Neural crest cell (in vitro differentiated cells): ENCODE results near the gene RNF150. TPM values are rescaled to one million over a fixed set of nuclear protein-coding genes. Genes with fewer than 3 reads are reported as not detected.

ENCODE experiments used
- DNase-seq: peaks from one replicate; pipeline ENCODE4 v3.0.0; 2021; ENCODE audit warnings: low read depth, mixed read lengths, low spot score
- H3K27ac Mint-ChIP-seq: one replicate; pipeline ENCODE4 v1.8.0; 2021; ENCODE audit warnings: mild to moderate bottlenecking, mixed read lengths; ENCODE audit not compliant: unreplicated experiment
- H3K27me3 Mint-ChIP-seq: 2 replicates; pipeline ENCODE4 v1.8.0; 2021; ENCODE audit warnings: low read depth, mild to moderate bottlenecking, mixed read lengths
- H3K36me3 Mint-ChIP-seq: 2 replicates; pipeline ENCODE4 v1.8.0; 2021; ENCODE audit warnings: low read depth, mild to moderate bottlenecking, mixed read lengths
- H3K4me1 Mint-ChIP-seq: 2 replicates; pipeline ENCODE4 v1.8.0; 2021; ENCODE audit warnings: mixed read lengths
- H3K4me3 Mint-ChIP-seq: one replicate; pipeline ENCODE4 v1.8.0; 2021; ENCODE audit warnings: mild to moderate bottlenecking, mixed read lengths
- H3K9me3 Mint-ChIP-seq: 2 replicates; pipeline ENCODE4 v1.8.0; 2021; ENCODE audit warnings: mixed read lengths
- CTCF ChIP-seq: fragments of 200-600 bp; sonication (generic); conservative IDR thresholded peaks from 2 replicates; pipeline ENCODE4 v1.5.0; 2021; ENCODE audit warnings: antibody characterized with exemption, mild to moderate bottlenecking
- total RNA-seq: library from RNA; stranded (reverse); gene quantifications from 2 replicates; pipeline ENCODE4 v1.2.1, GENCODE V29; 2021

Gene RNF150
- total RNA-seq, 1 donor from 2014 or later = 23.3 TPM

GRCh38 chr4:141107927-141108326 lies 25.3 kb downstream of the RNF150 start:
- DNase-seq = no peak
- H3K4me1 Mint-ChIP-seq = no peaks in the 10 kb centered on the region
- no peaks in the 10 kb centered on the region for H3K27me3 Mint-ChIP-seq
- H3K27ac Mint-ChIP-seq = no peak overlapping the region
- no peak overlapping the region for H3K4me3 Mint-ChIP-seq
- no peaks in the 10 kb centered on the region for H3K36me3 Mint-ChIP-seq
- no peak for TF ChIP-seq CTCF
- H3K9me3 Mint-ChIP-seq = no peaks in the 10 kb centered on the region

GRCh38 chr4:141102367-141102766 lies 30.9 kb downstream of the RNF150 start:
- H3K9me3 Mint-ChIP-seq = no peaks in the 10 kb centered on the region
- H3K4me1 Mint-ChIP-seq = no peaks in the 10 kb centered on the region
- no peak for TF ChIP-seq CTCF
- no peak for DNase-seq
- H3K4me3 Mint-ChIP-seq = no peak overlapping the region
- H3K36me3 Mint-ChIP-seq = no peaks in the 10 kb centered on the region
- H3K27ac Mint-ChIP-seq = no peak overlapping the region
- no peaks in the 10 kb centered on the region for H3K27me3 Mint-ChIP-seq

- H3K4me1 Mint-ChIP-seq = peaks cover 4% of the 10 kb centered on the region
- no peak for TF ChIP-seq CTCF
- DNase-seq = no peak
- no peaks in the 10 kb centered on the region for H3K27me3 Mint-ChIP-seq
- H3K4me3 Mint-ChIP-seq = no peak overlapping the region
- H3K36me3 Mint-ChIP-seq = no peaks in the 10 kb centered on the region
- H3K27ac Mint-ChIP-seq = no peak overlapping the region
- no peaks in the 10 kb centered on the region for H3K9me3 Mint-ChIP-seq
Measured at GRCh38 chr4:141101511-141101910, 31.8 kb downstream of the RNF150 start.

DNA sequence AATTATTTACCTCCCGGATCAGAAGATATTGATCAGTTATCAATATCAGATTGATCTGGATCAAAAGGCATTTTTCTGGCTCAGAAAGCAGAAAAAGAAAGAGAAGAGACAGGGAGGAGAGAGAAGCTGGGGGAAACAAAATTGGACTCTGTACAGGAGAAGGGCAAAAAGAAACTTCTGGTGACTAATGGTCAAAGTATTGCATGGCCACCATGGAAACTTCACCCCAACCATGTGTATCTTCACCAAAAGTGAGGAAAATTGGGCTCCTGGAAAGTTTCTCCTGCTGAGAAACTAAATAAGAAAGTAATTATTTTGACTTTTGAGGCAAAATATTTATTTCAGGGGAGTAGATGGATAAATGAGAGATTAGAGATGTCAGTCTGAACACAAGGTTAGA lies 33.9 kb downstream of the RNF150 start:
- H3K9me3 Mint-ChIP-seq = no peaks in the 10 kb centered on the region
- no peaks in the 10 kb centered on the region for H3K27me3 Mint-ChIP-seq
- H3K36me3 Mint-ChIP-seq = no peaks in the 10 kb centered on the region
- H3K4me1 Mint-ChIP-seq = peaks cover 4% of the 10 kb centered on the region
- TF ChIP-seq CTCF = no peak
- H3K27ac Mint-ChIP-seq = no peak overlapping the region
- H3K4me3 Mint-ChIP-seq = no peak overlapping the region
- no peak for DNase-seq

DNA sequence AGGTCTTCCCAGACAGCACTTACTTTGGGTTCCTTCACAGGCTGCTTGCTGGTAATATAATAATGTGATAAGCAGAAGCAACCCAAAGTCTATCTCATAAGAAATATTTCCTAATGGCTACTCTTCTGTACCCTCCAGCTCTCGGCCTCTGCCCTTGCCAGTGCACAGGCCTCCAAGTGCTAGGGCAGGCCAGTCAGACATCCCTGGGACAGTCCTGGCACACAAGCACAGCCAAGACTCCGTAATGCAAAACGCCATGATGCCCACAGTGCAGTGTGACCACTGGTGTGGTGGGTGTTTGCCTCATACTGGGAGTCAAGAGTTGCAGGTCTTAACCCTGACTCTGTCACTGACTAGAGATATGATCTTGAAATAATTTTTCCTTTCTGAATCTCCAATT lies 35.1 kb downstream of the RNF150 start:
- no peak overlapping the region for H3K27ac Mint-ChIP-seq
- peaks cover 4% of the 10 kb centered on the region for H3K4me1 Mint-ChIP-seq
- peaks cover 7% of the 10 kb centered on the region for H3K36me3 Mint-ChIP-seq
- TF ChIP-seq CTCF = no peak
- H3K9me3 Mint-ChIP-seq = peaks cover 7% of the 10 kb centered on the region
- no peak overlapping the region for H3K4me3 Mint-ChIP-seq
- DNase-seq = no peak
- H3K27me3 Mint-ChIP-seq = no peaks in the 10 kb centered on the region

- peaks cover 20% of the 10 kb centered on the region for H3K36me3 Mint-ChIP-seq
- no peak for DNase-seq
Measured at GRCh38 chr4:141090473-141090872, 42.8 kb downstream of the RNF150 start.

More at GRCh38 chr4:141090473-141090872, 42.8 kb downstream of the RNF150 start:
- Mint-ChIP-seq H3K9me3 (peaks cover 11% of the 10 kb centered on the region), H3K4me1 (no peaks in the 10 kb centered on the region), H3K27ac (no peak overlapping the region), H3K4me3 (no peak overlapping the region), H3K27me3 (no peaks in the 10 kb centered on the region)
- TF ChIP-seq CTCF = no peak
